LNCAP (cell line): ENCODE data around the gene HOXB1.

Experiments used
- CTCF ChIP-seq: fragments of 450-650 bp; IDR thresholded peaks from 2 replicates; pipeline ENCODE4 v1.5.1; 2017; ENCODE audit warnings: mild to moderate bottlenecking

HOXB1 gene

GRCh38 chr17:48551214-48551555 lies 20.4 kb upstream of the HOXB1 start:
- no peak for TF ChIP-seq CTCF

- TF ChIP-seq CTCF: no peak
Observed at GRCh38 chr17:48550502-48551213, 19.8 kb upstream of the HOXB1 start.

- no peak for TF ChIP-seq CTCF
Observed at GRCh38 chr17:48549914-48550501, 19.2 kb upstream of the HOXB1 start.

GRCh38 chr17:48549281-48549630 lies 18.4 kb upstream of the HOXB1 start:
- TF ChIP-seq CTCF: no peak

- TF ChIP-seq CTCF: no peak
Observed at GRCh38 chr17:48548523-48549280, 17.9 kb upstream of the HOXB1 start.

- no peak for TF ChIP-seq CTCF
Observed at GRCh38 chr17:48547808-48548522, 17.2 kb upstream of the HOXB1 start.

- no peak for TF ChIP-seq CTCF
Observed at GRCh38 chr17:48546924-48547807, 16.4 kb upstream of the HOXB1 start.
